Brain pericyte (primary cell): ENCODE measurements around the gene SORL1-AS1.

Experiments
- DNase-seq: peaks from one replicate; pipeline ENCODE4 v3.0.0-alpha.2; 2012; ENCODE audit warnings: low read depth, low spot score

The SORL1-AS1 gene

GRCh38 chr11:121476379-121477032 lies 23.7 kb upstream of the SORL1-AS1 start:
- DNase-seq = no peak

- no peak for DNase-seq
Observed at GRCh38 chr11:121474680-121475079, 21.9 kb upstream of the SORL1-AS1 start.

GRCh38 chr11:121473064-121473777 lies 20.5 kb upstream of the SORL1-AS1 start:
- DNase-seq = no peak

- no peak for DNase-seq
Observed at GRCh38 chr11:121472312-121472711, 19.5 kb upstream of the SORL1-AS1 start.

GRCh38 chr11:121471167-121471566 lies 18.4 kb upstream of the SORL1-AS1 start:
- DNase-seq = no peak

- DNase-seq = no peak
Observed at GRCh38 chr11:121469910-121470309, 17.1 kb upstream of the SORL1-AS1 start.

- no peak for DNase-seq
Observed at GRCh38 chr11:121467965-121468364, 15.2 kb upstream of the SORL1-AS1 start.

GRCh38 chr11:121467471-121467870 lies 14.7 kb upstream of the SORL1-AS1 start:
- DNase-seq = no peak

GRCh38 chr11:121466063-121466794 lies 13.5 kb upstream of the SORL1-AS1 start:
- no peak for DNase-seq

- DNase-seq = no peak
Observed at GRCh38 chr11:121465709-121466062, 12.9 kb upstream of the SORL1-AS1 start.

- no peak for DNase-seq
Observed at GRCh38 chr11:121464352-121464946, 11.7 kb upstream of the SORL1-AS1 start.

GRCh38 chr11:121463689-121464335 lies 11.0 kb upstream of the SORL1-AS1 start:
- DNase-seq = no peak

GRCh38 chr11:121461843-121462242 lies 9.1 kb upstream of the SORL1-AS1 start:
- no peak for DNase-seq

- no peak for DNase-seq
Observed at GRCh38 chr11:121460941-121461514, 8.3 kb upstream of the SORL1-AS1 start.

GRCh38 chr11:121459413-121460017 lies 6.7 kb upstream of the SORL1-AS1 start:
- DNase-seq = no peak

- no peak for DNase-seq
Observed at GRCh38 chr11:121458551-121458950, 5.8 kb upstream of the SORL1-AS1 start.

- DNase-seq = no peak
Observed at GRCh38 chr11:121456816-121457431, 4.2 kb upstream of the SORL1-AS1 start.

- no peak for DNase-seq
Observed at GRCh38 chr11:121456151-121456550, 3.4 kb upstream of the SORL1-AS1 start.

- no peak for DNase-seq
Observed at GRCh38 chr11:121455115-121455514, 2.3 kb upstream of the SORL1-AS1 start.

- no peak for DNase-seq
Observed at GRCh38 chr11:121453589-121454299, 977 bp upstream of the SORL1-AS1 start.
